Natural killer cell (primary cell): ENCODE measurements around the gene GALNT1. TPM values are rescaled to one million over a fixed set of nuclear protein-coding genes. Genes with fewer than 3 reads are reported as not detected.
A peak's percentile ranks its signal among the peaks of the same experiment; 100 is the strongest.

Experiments used
- ATAC-seq, 3 donors: fragments of 150-1000 bp in 2 of 3; fragments of 200-7000 bp in 1 of 3; cut with Tn5 transposase; 1 replicate in 1 of 3; 2 replicates in 2 of 3; pipeline ENCODE4 v1.10.0; 2021; ENCODE audit warnings: mild to moderate bottlenecking in 2 of 3, moderate library complexity in 2 of 3
- DNase-seq, 2 donors: peaks; one replicate each; pipeline versions ENCODE4 v3.0.0 to v3.0.0-alpha.2; 2013 to 2021; ENCODE audit warnings: mixed read lengths in 1 of 2
- H3K27ac ChIP-seq: one replicate; pipeline ENCODE4 v1.5.1; 2013; ENCODE audit warnings: mild to moderate bottlenecking, low read length
- H3K27me3 ChIP-seq: one replicate; pipeline ENCODE4 v1.6.1; 2013; ENCODE audit warnings: low read length; ENCODE audit not compliant: control insufficient read depth, insufficient read depth
- H3K36me3 ChIP-seq: one replicate; pipeline ENCODE4 v1.6.1; 2013; ENCODE audit warnings: low read length; ENCODE audit not compliant: control insufficient read depth, insufficient read depth
- H3K4me1 ChIP-seq: one replicate; pipeline ENCODE4 v1.6.1; 2013; ENCODE audit warnings: low read length; ENCODE audit not compliant: control insufficient read depth, insufficient read depth
- H3K4me3 ChIP-seq: one replicate; pipeline ENCODE4 v1.5.1; 2013; ENCODE audit warnings: low read length
- H3K9me3 ChIP-seq: one replicate; pipeline ENCODE4 v1.6.1; 2013; ENCODE audit warnings: low read length; ENCODE audit not compliant: control insufficient read depth, insufficient read depth
- H3K27ac Mint-ChIP-seq, 2 donors: one replicate each; pipeline ENCODE4 v1.8.0; 2022; ENCODE audit warnings: mild to moderate bottlenecking in 2 of 2, mixed read lengths in 2 of 2, moderate library complexity in 1 of 2
- H3K27me3 Mint-ChIP-seq, 2 donors: one replicate each; pipeline ENCODE4 v1.8.0; 2022; ENCODE audit warnings: low read depth in 2 of 2, mixed read lengths in 2 of 2
- H3K36me3 Mint-ChIP-seq: one replicate; pipeline ENCODE4 v1.8.0; 2022; ENCODE audit warnings: mixed read lengths
- H3K4me1 Mint-ChIP-seq, 2 donors: one replicate each; pipeline ENCODE4 v1.8.0; 2022; ENCODE audit warnings: mixed read lengths in 2 of 2
- H3K4me3 Mint-ChIP-seq: one replicate; pipeline ENCODE4 v1.8.0; 2022; ENCODE audit warnings: mild to moderate bottlenecking, moderate library complexity, mixed read lengths
- H3K9me3 Mint-ChIP-seq, 2 donors: one replicate each; pipeline ENCODE4 v1.8.0; 2022; ENCODE audit warnings: mixed read lengths in 2 of 2
- CTCF ChIP-seq: fragments of 200-600 bp; IDR thresholded peaks from one replicate; pipeline ENCODE4 v1.8.0; 2022; ENCODE audit warnings: antibody characterized with exemption
- WGBS: methylation state at CpG from one replicate; pipeline ENCODE4 v1.1.7; 2013; ENCODE audit warnings: missing lambda C conversion rate; ENCODE audit not compliant: insufficient coverage; 5-methylcytosine and 5-hydroxymethylcytosine counted together
- intact Hi-C: fragments of 100-400 bp; cut with micrococcal nuclease; formaldehyde crosslinking; loops from one replicate; pipeline ENCODE4 v1.14.2; 2022
- total RNA-seq, 4 donors: library from RNA; stranded (reverse); fragments of 120-200 nt in 1 of 4; gene quantifications; one replicate each; pipeline versions ENCODE4 v1.2.3 to v1.2.4, GENCODE V29; 2013 to 2022

Gene GALNT1
- total RNA-seq, 3 donors from 2014 or later (not counting 1 experiment from before 2014, with no cell fraction given): 49.2 to 57.1 (median 50.0) TPM

DNA sequence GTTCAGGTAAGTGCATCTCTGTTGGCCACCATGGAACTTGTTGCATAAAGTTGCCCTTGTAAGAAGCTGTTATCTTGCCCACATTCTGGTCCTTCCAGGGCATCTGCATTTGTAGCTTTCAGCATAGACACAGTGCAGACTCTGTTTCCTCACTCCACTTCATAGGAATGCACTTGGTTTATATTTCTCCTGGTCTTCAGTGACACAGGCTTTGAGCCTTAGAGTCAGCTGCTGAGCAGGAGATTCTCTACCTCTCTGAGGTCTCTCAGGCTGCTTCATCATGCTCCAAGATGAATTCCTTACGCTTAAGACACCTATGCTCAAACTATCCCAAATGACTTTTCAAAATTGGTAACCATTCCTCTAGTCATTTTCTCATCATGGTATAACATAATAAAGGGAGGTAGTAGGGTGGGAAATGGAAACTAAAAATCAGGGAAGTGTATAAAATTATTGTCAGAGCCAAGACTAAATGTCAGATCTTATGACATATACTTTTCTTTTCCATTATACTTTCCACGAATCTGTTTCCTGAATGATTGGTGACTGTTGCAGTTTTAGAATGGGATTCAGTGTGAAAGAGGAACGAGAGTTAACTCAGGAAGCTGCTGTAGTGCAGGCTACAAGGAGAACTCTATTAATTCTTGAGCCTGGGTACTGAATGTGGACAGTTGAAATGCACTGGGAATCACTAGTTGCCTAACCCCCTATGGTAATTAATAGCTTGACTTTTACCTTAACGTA lies 72.0 kb downstream of the GALNT1 start:
- Mint-ChIP-seq H3K9me3 (peaks cover 2 to 3% of the 10 kb centered on the region in 2 donors), H3K27ac (no peak overlapping the region), H3K4me3 (no peak overlapping the region), H3K4me1 (peaks cover 22 to 39% of the 10 kb centered on the region in 2 donors), H3K27me3 (no peaks in the 10 kb centered on the region), H3K36me3 (no peaks in the 10 kb centered on the region)
- no peak for TF ChIP-seq CTCF
- no peaks in the 10 kb centered on the region for H3K36me3 ChIP-seq
- intact Hi-C loops: no loop called here
- H3K4me3 ChIP-seq: no peak overlapping the region
- H3K27ac ChIP-seq: no peak overlapping the region
- no peaks in the 10 kb centered on the region for H3K27me3 ChIP-seq
- ATAC-seq: no peak
- WGBS: 56% methylated on average over 2 of the region's 4 CpGs
- H3K9me3 ChIP-seq: no peaks in the 10 kb centered on the region
- no peak for DNase-seq
- H3K4me1 ChIP-seq: no peaks in the 10 kb centered on the region

GRCh38 chr18:35658112-35658511 lies 76.6 kb downstream of the GALNT1 start:
- Histone ChIP-seq H3K36me3 (no peaks in the 10 kb centered on the region), H3K4me3 (no peak overlapping the region), H3K27me3 (no peaks in the 10 kb centered on the region), H3K27ac (no peak overlapping the region), H3K9me3 (no peaks in the 10 kb centered on the region), H3K4me1 (no peaks in the 10 kb centered on the region)
- peak in 1 of 3 donors; percentile 35 for ATAC-seq
- H3K4me1 Mint-ChIP-seq: peaks cover 11 to 30% of the 10 kb centered on the region in 2 donors
- H3K9me3 Mint-ChIP-seq: no peaks in the 10 kb centered on the region
- no peaks in the 10 kb centered on the region for H3K36me3 Mint-ChIP-seq
- no peak for DNase-seq
- H3K27ac Mint-ChIP-seq: no peak overlapping the region
- H3K4me3 Mint-ChIP-seq: no peak overlapping the region
- intact Hi-C loops: no loop called here
- 91% methylated on average over 4 of the region's 4 CpGs for WGBS
- no peak for TF ChIP-seq CTCF
- H3K27me3 Mint-ChIP-seq: no peaks in the 10 kb centered on the region

- no peaks in the 10 kb centered on the region for H3K27me3 Mint-ChIP-seq
- peaks cover 6% of the 10 kb centered on the region for H3K36me3 ChIP-seq
- ATAC-seq (peak in 1 of 3 donors; percentile 52), DNase-seq (no peak)
- intact Hi-C loops: no loop called here
- no peaks in the 10 kb centered on the region for H3K4me1 ChIP-seq
- H3K9me3 Mint-ChIP-seq: no peaks in the 10 kb centered on the region
- peaks cover 6 to 18% of the 10 kb centered on the region in 2 donors for H3K4me1 Mint-ChIP-seq
- no peak overlapping the region for H3K4me3 Mint-ChIP-seq
- no peak overlapping the region for H3K27ac Mint-ChIP-seq
- no peak for TF ChIP-seq CTCF
- H3K27me3 ChIP-seq: no peaks in the 10 kb centered on the region
- H3K36me3 Mint-ChIP-seq: peaks cover 20% of the 10 kb centered on the region
- H3K9me3 ChIP-seq: no peaks in the 10 kb centered on the region
- no peak overlapping the region for H3K27ac ChIP-seq
- H3K4me3 ChIP-seq: no peak overlapping the region
- 50% methylated on average over 2 of the region's 5 CpGs for WGBS
Observed at GRCh38 chr18:35661483-35662146, 80.1 kb downstream of the GALNT1 start.
